ENCODE measurements around the gene ZNF536.
"Not testable (repeated sequence)": the region's sequence is repeated elsewhere in the genome, so short reads cannot be mapped to it uniquely, and the experiment has no call there.

Gene ZNF536

DNA sequence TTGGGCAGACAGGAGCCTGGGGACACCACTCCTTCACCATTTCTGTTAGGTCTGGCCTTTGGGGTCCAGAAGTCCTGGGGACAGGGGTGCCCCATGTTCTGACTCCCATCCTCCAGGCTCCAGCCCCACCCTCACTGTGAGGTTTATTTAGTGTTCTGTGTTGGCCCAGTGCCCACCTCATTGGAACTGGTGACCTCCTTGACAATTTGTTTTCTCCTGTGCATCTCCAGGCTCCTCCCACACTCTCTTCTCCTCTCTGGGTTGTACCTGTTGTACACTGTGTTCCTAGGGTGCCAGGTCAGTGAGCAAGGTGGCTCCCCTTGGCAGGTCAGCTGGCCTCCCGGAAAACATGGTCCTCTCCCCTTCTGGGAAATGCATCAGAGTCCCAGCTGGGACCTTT, 110.8 kb downstream of the ZNF536 start:
- Mint-ChIP-seq H3K36me3 (ENCODE audit: low read depth) (no peaks in the 10 kb centered on the region), H3K27me3 (ENCODE audit: low read depth, poor library complexity) (peaks cover 35% of the 10 kb centered on the region)

GRCh38 chr19:30486250-30486649, 114.1 kb downstream of the ZNF536 start:
- H3K36me3 Mint-ChIP-seq (ENCODE audit: low read depth); H3K9me3 Mint-ChIP-seq; H3K4me3 Mint-ChIP-seq: not testable (repeated sequence)

More for the DNA sequence above, 110.8 kb downstream of the ZNF536 start:
- Mint-ChIP-seq H3K4me1 (peaks cover 17% of the 10 kb centered on the region), H3K27ac (no peak overlapping the region), H3K4me3 (no peak overlapping the region), H3K9me3 (no peaks in the 10 kb centered on the region)
- no peak for DNase-seq
- TF ChIP-seq, protein P1, sequence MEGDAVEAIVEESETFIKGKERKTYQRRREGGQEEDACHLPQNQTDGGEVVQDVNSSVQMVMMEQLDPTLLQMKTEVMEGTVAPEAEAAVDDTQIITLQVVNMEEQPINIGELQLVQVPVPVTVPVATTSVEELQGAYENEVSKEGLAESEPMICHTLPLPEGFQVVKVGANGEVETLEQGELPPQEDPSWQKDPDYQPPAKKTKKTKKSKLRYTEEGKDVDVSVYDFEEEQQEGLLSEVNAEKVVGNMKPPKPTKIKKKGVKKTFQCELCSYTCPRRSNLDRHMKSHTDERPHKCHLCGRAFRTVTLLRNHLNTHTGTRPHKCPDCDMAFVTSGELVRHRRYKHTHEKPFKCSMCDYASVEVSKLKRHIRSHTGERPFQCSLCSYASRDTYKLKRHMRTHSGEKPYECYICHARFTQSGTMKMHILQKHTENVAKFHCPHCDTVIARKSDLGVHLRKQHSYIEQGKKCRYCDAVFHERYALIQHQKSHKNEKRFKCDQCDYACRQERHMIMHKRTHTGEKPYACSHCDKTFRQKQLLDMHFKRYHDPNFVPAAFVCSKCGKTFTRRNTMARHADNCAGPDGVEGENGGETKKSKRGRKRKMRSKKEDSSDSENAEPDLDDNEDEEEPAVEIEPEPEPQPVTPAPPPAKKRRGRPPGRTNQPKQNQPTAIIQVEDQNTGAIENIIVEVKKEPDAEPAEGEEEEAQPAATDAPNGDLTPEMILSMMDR (IDR thresholded peaks at IDR 0.05): no peak

DNA sequence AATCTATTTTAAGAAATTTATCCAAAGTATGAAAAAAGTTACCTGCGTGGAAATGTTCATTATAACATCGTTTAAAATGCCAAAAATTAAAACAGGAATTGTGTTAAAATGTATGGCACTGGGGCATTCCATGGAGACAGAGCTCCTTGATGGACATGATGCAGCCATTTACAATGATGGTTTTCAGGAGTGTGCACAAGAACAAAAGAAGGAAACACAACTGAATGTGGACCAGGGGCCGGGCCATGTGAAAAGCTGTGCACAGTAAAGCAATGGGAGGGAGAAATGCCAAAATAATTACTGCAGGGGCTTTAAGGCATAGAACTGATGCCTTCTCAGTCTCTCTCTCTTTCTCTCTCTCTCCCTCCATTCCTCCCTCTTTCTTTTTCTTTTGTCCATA, 115.0 kb downstream of the ZNF536 start:
- H3K27me3 Mint-ChIP-seq (ENCODE audit: low read depth, poor library complexity): peaks cover 28% of the 10 kb centered on the region
- TF ChIP-seq, protein P1 (IDR thresholded peaks at IDR 0.05): no peak
- H3K9me3 Mint-ChIP-seq: no peaks in the 10 kb centered on the region
- H3K27ac Mint-ChIP-seq: no peak overlapping the region
- H3K4me1 Mint-ChIP-seq: peaks cover 15% of the 10 kb centered on the region
- no peaks in the 10 kb centered on the region for H3K36me3 Mint-ChIP-seq (ENCODE audit: low read depth)
- no peak overlapping the region for H3K4me3 Mint-ChIP-seq
- no peak for DNase-seq

More at GRCh38 chr19:30486250-30486649, 114.1 kb downstream of the ZNF536 start:
- H3K27ac Mint-ChIP-seq, DNase-seq, H3K4me1 Mint-ChIP-seq: not testable (repeated sequence)
- H3K27me3 Mint-ChIP-seq (ENCODE audit: low read depth, poor library complexity): peaks cover 30% of the 10 kb centered on the region

GRCh38 chr19:30488191-30488590, 116.0 kb downstream of the ZNF536 start:
- peaks cover 24% of the 10 kb centered on the region for H3K27me3 Mint-ChIP-seq (ENCODE audit: low read depth, poor library complexity)
- H3K36me3 Mint-ChIP-seq (ENCODE audit: low read depth): no peaks in the 10 kb centered on the region
- H3K4me3 Mint-ChIP-seq: no peak overlapping the region
- DNase-seq: no peak
- H3K4me1 Mint-ChIP-seq: peaks cover 24% of the 10 kb centered on the region
- TF ChIP-seq, protein P1 (IDR thresholded peaks at IDR 0.05): no peak
- H3K9me3 Mint-ChIP-seq: no peaks in the 10 kb centered on the region
- no peak overlapping the region for H3K27ac Mint-ChIP-seq

- DNase-seq: no peak
- Mint-ChIP-seq H3K27me3 (ENCODE audit: low read depth, poor library complexity) (peaks cover 18% of the 10 kb centered on the region), H3K27ac (peak overlapping the region; percentile 57), H3K4me1 (peaks cover 26% of the 10 kb centered on the region), H3K4me3 (no peak overlapping the region), H3K9me3 (no peaks in the 10 kb centered on the region), H3K36me3 (ENCODE audit: low read depth) (no peaks in the 10 kb centered on the region)
- TF ChIP-seq, protein P1 (IDR thresholded peaks at IDR 0.05): no peak
Measured at GRCh38 chr19:30490760-30491159, 118.6 kb downstream of the ZNF536 start.

- Mint-ChIP-seq H3K27me3 (ENCODE audit: low read depth, poor library complexity) (peaks cover 29% of the 10 kb centered on the region), H3K4me1 (peaks cover 26% of the 10 kb centered on the region), H3K27ac (no peak overlapping the region), H3K36me3 (ENCODE audit: low read depth) (no peaks in the 10 kb centered on the region), H3K9me3 (no peaks in the 10 kb centered on the region), H3K4me3 (no peak overlapping the region)
- DNase-seq: no peak
- TF ChIP-seq, protein P1 (IDR thresholded peaks at IDR 0.05): no peak
Measured at GRCh38 chr19:30492586-30493270, 120.5 kb downstream of the ZNF536 start.

All from nephron progenitor cell (in vitro differentiated cells).